K562 (cell line): ENCODE results near the gene ZC3H7B. TPM values are rescaled to one million over a fixed set of nuclear protein-coding genes. Genes with fewer than 3 reads are reported as not detected.

Experiments
- ARNT ChIP-seq, 2 experiments: fragments of 450-650 bp; IDR thresholded peaks; 2 replicates each; pipeline ENCODE4 v1.6.1; 2016; ENCODE audit warnings: mild to moderate bottlenecking in 1 of 2
- CREBBP ChIP-seq: IDR thresholded peaks from one replicate; pipeline ENCODE4 v1.6.1; 2012; ENCODE audit warnings: low read depth, mild to moderate bottlenecking, control low read depth, inconsistent platforms, low read length
- RBM15 ChIP-seq: fragments of 200-400 bp; formaldehyde crosslinking; IDR thresholded peaks from 2 replicates; pipeline ENCODE4 v1.6.1; 2018; ENCODE audit warnings: mild to moderate bottlenecking, low read length, moderate library complexity; ENCODE audit not compliant: insufficient read depth
- polyA plus RNA-seq, 8 experiments: library from polyadenylated mRNA; depleted of rRNA in 4 of 8; stranded (reverse) in 5 of 8; unstranded in 3 of 8; fragments of >200 nt; fragmentation: Nextera tagmentation in 2 of 8; fragmentation: Illumina TruSeq in 1 of 8; extraction: Ambion mirVana in 2 of 8; extraction: Trizol in 1 of 8; gene quantifications; 2 replicates each; pipeline versions ENCODE4 v1.2.1 to v1.2.3, GENCODE V29; 2011 to 2014; ENCODE audit warnings: inconsistent platforms in 1 of 8, missing spikeins in 1 of 8
- total RNA-seq, 7 experiments: library from RNA; depleted of rRNA in 6 of 7; stranded (reverse); fragments of >200 nt in 6 of 7; fragmentation: Illumina TruSeq in 2 of 7; extraction: Trizol in 2 of 7; gene quantifications; 2 replicates each; pipeline versions ENCODE4 v1.2.1 to v1.2.3, GENCODE V29; 2011 to 2021; ENCODE audit warnings: low replicate concordance in 1 of 7
- TF ChIP-seq, protein P1 (sequence below): IDR thresholded peaks from 2 replicates; pipeline ENCODE4 v1.6.1; 2014; ENCODE audit warnings: antibody characterized with exemption
- TF ChIP-seq, protein P2 (sequence below), 2 experiments: fragments of 450-650 bp in 1 of 2; IDR thresholded peaks; 2 replicates each; pipeline ENCODE4 v1.6.1; 2011 to 2017; ENCODE audit warnings: low read depth in 2 of 2, antibody characterized with exemption in 1 of 2, borderline replicate concordance in 1 of 2, low read length in 1 of 2, mild to moderate bottlenecking in 1 of 2, mixed read lengths in 1 of 2; ENCODE audit not compliant: control insufficient read depth in 1 of 2
- TF ChIP-seq, protein P3 (sequence below): sonication (generic); formaldehyde crosslinking; IDR thresholded peaks from 2 replicates; pipeline ENCODE4 v1.9.0; 2022; ENCODE audit warnings: mild to moderate bottlenecking, missing genetic modification reagents
- TF ChIP-seq, protein P4 (sequence below): sonication (generic); formaldehyde crosslinking; IDR thresholded peaks from 2 replicates; pipeline ENCODE4 v1.8.0; 2022; ENCODE audit warnings: mild to moderate bottlenecking, missing genetic modification reagents
- TF ChIP-seq, protein P5 (sequence below): fragments of 450-650 bp; IDR thresholded peaks from 2 replicates; pipeline ENCODE4 v1.6.1; 2016; ENCODE audit warnings: missing biosample characterization, missing genetic modification characterization

Gene ZC3H7B
- total and polyA plus RNA-seq, 9 of the 15 experiments (the other 6 are each of a cell fraction or from before 2014, with no cell fraction given), result 0.07 to 49.8 (median 26.8) TPM

DNA sequence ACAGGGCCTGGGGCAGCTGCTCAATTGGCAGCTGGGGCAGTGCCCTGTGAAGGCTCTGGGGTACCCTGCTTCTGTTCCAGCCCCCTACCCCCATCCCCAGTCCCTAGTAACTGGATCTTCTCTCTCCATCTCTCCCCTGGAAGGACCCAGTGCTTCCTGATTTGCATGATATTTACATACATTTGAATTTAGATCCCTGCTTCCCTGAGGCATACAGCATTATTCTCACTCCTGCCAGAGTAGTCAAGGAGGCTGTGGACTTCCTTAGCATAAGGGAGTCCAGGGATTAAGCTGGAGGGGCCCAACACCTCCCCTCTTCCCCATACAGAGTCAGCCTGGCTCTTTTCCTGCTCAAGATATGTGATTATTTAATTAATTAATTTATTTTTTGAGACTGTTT is 105.1 kb downstream of the ZC3H7B start (continued):
- TF ChIP-seq, protein P1, sequence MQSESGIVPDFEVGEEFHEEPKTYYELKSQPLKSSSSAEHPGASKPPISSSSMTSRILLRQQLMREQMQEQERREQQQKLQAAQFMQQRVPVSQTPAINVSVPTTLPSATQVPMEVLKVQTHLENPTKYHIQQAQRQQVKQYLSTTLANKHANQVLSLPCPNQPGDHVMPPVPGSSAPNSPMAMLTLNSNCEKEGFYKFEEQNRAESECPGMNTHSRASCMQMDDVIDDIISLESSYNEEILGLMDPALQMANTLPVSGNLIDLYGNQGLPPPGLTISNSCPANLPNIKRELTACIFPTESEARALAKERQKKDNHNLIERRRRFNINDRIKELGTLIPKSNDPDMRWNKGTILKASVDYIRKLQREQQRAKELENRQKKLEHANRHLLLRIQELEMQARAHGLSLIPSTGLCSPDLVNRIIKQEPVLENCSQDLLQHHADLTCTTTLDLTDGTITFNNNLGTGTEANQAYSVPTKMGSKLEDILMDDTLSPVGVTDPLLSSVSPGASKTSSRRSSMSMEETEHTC, result no peak
- TF ChIP-seq, protein P2, sequence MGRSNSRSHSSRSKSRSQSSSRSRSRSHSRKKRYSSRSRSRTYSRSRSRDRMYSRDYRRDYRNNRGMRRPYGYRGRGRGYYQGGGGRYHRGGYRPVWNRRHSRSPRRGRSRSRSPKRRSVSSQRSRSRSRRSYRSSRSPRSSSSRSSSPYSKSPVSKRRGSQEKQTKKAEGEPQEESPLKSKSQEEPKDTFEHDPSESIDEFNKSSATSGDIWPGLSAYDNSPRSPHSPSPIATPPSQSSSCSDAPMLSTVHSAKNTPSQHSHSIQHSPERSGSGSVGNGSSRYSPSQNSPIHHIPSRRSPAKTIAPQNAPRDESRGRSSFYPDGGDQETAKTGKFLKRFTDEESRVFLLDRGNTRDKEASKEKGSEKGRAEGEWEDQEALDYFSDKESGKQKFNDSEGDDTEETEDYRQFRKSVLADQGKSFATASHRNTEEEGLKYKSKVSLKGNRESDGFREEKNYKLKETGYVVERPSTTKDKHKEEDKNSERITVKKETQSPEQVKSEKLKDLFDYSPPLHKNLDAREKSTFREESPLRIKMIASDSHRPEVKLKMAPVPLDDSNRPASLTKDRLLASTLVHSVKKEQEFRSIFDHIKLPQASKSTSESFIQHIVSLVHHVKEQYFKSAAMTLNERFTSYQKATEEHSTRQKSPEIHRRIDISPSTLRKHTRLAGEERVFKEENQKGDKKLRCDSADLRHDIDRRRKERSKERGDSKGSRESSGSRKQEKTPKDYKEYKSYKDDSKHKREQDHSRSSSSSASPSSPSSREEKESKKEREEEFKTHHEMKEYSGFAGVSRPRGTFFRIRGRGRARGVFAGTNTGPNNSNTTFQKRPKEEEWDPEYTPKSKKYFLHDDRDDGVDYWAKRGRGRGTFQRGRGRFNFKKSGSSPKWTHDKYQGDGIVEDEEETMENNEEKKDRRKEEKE (IDR thresholded peaks at IDR 0.05; ENCODE audit: borderline replicate concordance in 1 of 2, control insufficient read depth in 1 of 2, low read depth in 2 of 2, low read length in 1 of 2), result no peak
- TF ChIP-seq, protein P3, sequence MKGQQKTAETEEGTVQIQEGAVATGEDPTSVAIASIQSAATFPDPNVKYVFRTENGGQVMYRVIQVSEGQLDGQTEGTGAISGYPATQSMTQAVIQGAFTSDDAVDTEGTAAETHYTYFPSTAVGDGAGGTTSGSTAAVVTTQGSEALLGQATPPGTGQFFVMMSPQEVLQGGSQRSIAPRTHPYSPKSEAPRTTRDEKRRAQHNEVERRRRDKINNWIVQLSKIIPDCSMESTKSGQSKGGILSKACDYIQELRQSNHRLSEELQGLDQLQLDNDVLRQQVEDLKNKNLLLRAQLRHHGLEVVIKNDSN (CRISPR knock-in tag), result no peak
- TF ChIP-seq ARNT (IDR thresholded peaks at IDR 0.05) (no peak), RBM15 (no peak), CREBBP (no peak)
- TF ChIP-seq, protein P4, sequence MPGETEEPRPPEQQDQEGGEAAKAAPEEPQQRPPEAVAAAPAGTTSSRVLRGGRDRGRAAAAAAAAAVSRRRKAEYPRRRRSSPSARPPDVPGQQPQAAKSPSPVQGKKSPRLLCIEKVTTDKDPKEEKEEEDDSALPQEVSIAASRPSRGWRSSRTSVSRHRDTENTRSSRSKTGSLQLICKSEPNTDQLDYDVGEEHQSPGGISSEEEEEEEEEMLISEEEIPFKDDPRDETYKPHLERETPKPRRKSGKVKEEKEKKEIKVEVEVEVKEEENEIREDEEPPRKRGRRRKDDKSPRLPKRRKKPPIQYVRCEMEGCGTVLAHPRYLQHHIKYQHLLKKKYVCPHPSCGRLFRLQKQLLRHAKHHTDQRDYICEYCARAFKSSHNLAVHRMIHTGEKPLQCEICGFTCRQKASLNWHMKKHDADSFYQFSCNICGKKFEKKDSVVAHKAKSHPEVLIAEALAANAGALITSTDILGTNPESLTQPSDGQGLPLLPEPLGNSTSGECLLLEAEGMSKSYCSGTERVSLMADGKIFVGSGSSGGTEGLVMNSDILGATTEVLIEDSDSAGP (CRISPR knock-in tag), result no peak
- TF ChIP-seq, protein P5, sequence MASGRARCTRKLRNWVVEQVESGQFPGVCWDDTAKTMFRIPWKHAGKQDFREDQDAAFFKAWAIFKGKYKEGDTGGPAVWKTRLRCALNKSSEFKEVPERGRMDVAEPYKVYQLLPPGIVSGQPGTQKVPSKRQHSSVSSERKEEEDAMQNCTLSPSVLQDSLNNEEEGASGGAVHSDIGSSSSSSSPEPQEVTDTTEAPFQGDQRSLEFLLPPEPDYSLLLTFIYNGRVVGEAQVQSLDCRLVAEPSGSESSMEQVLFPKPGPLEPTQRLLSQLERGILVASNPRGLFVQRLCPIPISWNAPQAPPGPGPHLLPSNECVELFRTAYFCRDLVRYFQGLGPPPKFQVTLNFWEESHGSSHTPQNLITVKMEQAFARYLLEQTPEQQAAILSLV (tag), result no peak
